ENCODE data around the gene TTC27.

The TTC27 gene

DNA sequence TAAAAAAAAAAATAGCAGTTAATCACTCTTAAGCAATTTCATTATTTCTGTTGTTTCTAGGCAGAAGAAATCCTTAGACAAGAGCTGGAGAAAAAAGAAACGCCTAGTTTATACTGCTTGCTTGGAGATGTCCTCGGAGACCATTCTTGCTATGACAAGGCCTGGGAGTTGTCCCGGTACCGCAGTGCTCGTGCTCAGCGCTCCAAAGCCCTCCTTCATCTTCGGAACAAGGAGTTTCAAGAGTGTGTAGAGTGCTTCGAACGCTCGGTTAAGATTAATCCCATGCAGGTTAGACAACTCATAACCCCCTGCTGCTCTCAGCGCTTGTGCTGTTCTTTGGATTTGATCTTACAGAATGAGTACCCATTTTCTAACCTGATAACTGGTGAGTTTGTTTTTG is 130.4 kb downstream of the TTC27 start:
- peak in 1 of 3 experiments; percentile 26 for DNase-seq

DNA sequence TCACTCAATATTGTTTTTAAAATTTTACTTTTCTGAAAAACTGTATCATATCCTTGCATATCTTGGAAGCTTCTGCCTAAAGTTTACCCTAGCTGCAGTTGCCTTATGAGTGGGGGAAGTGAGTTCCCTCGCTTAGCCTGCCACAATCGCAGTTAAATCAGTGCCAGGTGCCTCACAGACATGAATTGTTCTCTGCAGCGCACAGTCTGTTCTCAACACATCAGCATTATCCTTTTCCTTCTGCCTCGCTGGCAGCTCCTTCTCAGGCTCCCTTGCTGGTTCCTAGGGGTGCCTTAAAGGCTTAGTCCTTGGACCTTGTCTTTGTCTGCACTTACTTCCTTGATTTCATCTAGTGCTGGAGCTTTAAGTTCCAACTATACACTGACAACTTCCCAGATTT is 132.8 kb downstream of the TTC27 start:
- DNase-seq: no peak

DNA sequence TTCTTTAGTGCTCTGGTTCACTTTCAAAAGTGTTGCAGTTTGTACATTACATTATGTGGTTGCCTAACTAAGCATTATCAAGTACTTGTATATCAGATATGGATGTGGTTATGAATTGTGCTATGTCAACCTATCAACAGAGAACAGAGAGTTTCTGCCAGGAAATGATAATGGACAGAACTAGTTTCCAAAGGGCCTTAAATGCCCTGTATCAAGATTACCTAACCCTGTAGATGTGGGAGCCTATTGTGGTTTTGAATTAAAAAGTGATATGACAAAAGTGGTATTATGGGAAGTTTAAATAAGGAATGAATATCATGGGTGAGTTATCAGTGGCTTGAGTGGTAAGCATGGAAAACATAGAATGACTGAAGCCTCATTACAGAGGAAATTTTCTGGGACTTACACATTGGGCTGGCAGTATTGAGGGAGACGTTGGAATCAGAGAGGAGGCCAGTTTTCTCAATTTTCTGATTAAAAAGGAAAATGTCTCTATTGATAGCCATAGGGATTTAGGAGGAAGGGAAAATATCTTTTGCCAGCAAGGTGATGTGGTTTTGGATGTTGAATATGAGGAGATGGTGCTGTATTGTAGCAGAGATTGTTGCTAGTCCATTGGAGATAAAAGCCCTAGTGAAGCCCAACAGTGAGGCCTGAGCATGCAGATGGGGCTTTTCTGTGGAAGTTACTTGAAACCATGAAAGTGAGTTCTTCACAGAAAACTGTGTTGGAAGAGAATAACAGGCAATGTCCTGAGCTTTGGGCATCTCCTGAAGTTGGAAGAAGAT is 140.7 kb downstream of the TTC27 start:
- no peak for DNase-seq

DNA sequence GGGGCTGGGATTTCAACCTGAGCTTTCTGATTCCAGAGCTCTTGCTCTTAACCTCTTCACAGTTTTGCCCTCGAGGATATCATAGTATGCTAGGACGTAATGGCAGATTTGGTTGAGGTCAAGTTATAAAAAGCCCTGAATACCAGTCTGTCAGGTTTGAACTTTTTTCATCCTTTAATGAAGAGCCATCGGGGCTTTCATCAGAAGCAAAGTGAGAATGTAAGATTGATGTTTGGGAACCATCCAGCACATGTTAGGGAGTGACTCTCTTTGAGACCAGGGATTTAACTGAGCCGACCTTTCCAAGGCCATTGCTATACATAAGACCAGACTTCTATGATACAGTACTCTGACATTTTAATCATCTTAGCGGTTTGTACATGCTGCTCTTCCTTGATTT is 142.5 kb downstream of the TTC27 start:
- no peak for DNase-seq

DNA sequence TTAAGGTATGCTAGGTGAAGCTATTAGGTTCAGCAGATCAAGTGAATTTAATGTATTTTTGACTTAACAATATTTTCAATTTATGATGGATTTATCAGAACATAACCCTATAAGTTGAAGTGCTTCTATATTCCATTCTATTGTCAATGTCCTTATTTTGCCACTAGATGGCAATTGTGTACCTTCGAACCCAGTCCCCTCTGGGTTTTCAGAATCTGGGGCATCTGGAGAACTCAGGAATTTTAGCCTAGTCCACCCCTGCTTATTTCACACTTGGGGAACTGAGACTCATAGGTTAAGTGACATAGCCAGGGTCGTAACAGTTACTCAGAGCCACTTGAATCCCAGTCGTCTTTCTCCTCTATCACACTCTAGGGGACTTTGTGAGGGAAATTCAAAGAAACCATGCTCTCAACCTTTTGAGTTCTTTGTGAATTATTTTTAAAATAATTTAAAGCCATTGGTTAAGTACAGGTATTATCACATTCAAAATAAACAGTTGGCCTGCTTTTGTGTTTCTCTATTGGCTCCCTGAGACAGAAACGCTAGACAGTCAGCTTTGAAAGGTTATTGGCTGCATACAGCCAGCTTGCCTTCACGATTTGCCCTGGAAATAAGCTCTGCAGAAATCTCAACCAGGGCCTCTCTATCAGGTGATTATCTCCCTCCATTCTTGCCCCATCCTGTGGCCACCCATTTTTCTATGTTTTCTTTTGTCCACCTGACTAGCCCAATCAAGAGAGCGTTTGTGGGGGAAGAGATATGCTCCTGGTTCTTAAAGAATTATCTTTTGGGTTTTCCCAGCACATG is 145.0 kb downstream of the TTC27 start:
- peak; percentile 15 to 72 (median 48) for DNase-seq

DNA sequence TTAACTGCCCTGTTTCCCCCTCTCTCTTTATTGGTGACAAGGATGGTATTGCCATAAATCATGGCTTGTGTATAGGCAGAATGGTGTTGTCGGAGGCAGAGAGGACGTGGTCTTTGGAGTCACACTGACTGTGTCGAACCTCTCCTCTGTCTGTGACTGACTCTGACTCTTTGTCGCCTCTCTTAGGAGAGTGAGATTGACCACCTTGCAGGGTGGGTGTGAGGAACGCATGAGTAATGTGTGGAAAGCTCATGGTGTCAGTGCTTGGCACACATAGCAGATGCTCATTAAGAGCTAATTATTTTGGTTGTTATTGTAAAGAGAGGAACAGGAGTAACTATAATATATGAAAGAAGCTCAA is 145.6 kb downstream of the TTC27 start:
- DNase-seq: no peak

DNA sequence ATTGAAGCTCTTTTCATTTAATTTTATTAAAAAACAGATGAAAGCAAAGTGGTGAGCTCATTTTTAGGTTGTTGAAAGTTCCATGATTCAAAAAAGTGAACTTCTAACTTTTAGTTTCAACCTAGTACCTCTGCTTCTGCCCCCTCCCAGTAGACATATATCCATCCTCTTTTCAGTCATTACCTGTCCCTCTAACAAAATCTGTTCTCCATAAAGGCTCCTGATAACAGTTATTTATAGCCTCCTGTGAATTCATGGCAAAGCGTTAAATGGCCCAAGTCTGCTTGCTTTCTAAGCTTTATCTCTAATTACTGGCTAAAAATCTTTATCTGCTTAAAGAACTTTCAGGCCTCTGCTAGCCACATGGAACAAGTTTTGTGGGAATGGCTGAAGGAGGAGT is 148.1 kb downstream of the TTC27 start:
- DNase-seq: no peak

DNA sequence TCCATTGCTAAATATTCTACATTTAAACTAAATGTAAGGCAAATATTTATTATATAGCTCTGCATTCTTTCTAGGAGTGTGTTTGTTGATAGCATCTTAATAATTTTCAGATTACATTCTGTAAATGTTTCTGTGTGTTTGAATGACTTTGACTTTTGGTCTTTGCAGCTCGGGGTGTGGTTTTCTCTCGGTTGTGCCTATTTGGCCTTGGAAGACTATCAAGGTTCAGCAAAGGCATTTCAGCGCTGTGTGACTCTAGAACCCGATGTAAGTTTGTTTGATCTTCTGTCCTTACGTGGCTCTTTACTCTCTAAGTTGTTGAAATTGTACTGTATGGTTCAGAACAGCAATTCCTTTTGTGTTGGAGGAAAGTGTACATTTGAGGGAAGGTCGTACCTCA is 149.9 kb downstream of the TTC27 start:
- no peak for DNase-seq

DNA sequence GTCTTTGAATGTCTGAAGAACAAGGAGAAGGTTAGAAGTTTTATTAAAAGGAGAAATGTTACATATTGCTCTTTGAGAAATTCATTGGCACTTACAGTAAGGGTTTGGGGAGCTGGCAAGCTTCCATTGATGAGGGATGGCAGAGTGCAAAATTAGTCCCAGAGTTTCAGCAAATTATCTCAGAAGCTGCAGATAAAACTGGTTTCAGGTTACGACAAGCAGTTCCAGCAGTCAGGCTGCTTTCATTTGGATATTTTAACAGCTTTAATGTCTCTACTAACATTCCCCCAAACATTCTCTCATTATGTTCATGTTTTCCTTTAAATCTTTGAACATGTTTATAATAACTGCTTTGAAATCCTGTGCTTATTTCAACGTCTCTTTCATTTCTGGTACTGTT is 153.1 kb downstream of the TTC27 start:
- DNase-seq: no peak

DNA sequence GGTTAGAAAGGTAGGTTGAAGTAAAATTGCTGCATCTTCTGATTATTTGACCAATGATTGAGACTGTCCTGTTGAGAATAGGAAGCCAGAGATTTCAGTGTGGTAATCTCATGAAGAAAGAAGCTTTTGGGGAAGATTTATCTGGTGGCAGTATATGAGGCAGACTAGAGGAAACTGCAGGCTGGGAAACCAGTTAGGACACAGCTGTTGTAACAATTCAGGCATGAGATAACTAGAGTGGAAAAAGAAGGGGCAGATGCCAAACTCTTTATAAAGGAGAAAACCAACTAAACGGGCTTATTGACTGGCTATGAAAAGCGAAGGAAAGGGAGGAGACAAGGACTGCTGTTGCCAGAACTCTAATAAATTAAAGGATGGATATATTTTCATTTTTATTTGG is 155.6 kb downstream of the TTC27 start:
- no peak for DNase-seq

DNA sequence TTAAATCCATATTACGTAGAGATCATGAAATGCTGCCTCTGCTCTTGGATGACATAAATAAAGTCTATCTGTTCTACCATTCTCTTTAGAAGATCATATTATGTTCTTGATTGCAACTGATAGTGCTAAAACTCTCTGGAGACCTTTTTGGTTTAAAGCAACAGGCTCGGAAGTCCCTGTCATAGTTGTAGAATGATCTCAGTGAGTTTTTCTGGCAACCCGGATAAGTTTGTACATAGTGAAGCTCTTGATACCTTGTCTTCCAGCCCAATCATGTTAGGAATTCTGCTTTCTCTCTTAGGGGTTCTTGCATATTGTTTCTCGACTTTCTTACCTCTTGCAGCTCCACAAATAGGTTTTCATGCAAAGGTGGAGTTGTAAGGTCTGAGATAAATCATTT is 156.1 kb downstream of the TTC27 start:
- no peak for DNase-seq

DNA sequence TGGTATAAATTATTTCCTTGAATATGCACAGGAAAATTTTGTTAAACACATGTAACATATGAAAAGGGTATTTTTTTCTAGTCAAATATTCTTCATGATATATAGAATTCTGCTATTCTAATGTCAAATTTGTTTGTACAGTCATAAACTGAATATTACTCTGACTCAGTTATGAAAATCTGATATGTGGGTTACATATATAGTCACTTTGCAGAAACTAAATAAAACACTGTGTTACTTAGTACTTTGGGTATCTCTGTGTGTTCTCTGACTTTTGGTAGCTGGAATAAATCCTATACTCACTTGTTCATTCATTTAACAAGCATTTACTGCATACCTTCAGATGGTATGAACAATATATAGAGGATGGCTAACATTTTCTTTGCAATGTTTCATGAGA is 159.4 kb downstream of the TTC27 start:
- DNase-seq: no peak

DNA sequence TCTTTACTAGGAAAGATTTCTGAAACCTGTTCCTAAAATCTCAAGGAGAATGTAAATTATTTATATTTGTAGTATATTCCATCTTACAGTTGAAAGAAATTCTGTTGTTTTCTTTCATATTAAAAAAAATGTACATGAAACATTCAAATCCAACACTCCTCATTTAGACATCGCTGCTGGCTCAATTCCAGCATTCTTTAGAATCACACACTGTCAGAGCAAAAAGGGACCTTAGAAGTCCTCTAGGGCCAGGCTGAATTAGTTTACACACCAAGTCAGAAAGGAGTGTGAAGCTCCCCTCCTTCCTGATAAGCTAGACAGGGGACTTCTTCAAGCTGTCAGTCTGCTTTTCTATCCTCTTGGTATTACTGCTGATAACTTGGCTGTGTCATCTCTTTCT is 160.3 kb downstream of the TTC27 start:
- no peak for DNase-seq

DNA sequence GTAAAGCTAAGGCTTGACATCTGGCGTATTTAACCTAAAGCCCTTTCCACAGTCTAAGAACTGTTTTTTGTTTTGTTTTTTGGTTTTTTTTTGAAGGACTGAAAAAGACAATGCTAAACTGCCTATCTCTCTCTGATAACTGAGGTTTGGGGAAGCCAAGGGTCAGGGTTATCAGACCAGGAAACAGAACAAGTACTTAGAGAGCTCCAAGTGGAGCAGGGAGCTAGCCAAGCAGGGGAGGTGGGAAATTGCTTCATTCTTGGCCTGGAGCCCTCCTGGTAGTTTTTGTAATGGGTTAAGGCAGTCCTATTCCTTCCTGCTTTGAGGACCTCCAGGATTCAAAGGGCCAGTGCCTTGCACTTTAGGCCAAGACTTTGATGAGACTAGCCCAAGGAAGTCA is 164.6 kb downstream of the TTC27 start:
- DNase-seq: no peak

DNA sequence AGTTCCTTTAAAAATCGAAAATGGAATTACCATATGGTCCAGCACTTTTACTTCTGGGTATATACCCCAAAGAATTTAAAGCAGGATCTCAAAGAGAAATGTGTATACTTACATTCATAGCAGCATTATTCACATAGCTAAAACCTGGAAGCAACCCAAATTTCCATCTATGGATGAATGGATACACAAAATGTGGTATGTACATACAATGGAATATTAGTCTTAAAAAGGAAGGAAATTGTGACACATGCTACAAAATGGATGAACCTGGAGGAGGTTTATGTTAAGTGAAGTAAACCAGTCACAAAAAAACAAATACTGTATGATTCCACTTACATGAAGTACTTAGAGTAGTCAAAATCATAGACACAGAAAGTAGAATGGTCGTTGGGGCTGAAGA is 171.0 kb downstream of the TTC27 start:
- DNase-seq: no peak

DNA sequence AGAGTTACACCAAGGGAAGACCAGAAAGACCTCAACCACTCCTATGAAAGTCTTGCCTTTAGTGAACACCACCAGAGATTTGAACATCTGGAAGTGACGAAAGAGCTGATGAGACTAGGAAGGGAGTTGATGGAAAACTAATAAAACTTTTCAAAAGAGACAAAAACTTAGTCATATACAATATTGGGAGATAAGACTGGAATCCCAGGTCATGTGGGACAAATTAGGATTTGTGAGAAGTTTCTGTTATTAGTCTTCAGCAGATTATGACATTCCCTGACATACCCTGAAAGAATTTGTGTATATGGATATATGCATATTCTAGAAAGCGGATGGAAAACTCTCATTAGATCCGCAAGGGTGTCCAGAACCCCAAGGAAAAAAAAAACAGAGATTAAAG is 173.9 kb downstream of the TTC27 start:
- DNase-seq: no peak

DNA sequence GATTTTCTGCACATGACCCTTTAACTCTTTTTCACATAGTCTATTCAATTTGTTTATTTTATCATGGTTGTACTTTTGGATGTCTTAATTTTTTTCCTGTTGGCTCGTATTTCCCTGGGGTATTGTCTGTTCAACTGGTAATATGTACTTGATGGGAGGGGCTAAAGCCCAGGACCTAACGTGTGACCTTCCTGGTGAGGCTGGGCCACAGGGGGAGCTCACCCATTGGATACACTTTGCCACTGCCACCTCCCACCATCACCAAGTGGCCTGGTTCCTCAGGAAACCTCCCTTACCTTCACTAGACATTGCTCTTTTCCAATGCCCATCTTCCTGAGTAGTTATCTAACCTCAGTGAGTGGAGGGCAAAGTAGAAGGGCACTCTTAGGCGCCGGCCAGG is 175.0 kb downstream of the TTC27 start:
- DNase-seq: no peak

DNA sequence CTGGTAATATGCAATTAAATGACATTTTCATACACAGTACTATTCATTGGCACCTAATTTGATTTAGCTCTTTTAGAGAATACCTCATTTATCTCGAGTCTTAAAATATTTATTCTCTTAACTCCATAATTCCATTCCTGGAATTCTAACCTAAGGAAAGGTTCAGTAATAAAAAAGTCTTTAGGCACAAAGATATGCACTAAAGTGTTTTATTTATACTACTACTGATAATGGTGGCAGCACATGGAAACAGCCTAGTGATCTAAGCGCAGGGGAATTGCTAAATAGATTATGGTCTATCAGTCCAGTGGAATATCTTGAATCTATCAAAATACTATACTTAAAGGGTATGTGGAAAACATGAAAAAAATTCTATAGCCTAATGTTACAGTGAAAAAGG is 176.4 kb downstream of the TTC27 start:
- DNase-seq: no peak

DNA sequence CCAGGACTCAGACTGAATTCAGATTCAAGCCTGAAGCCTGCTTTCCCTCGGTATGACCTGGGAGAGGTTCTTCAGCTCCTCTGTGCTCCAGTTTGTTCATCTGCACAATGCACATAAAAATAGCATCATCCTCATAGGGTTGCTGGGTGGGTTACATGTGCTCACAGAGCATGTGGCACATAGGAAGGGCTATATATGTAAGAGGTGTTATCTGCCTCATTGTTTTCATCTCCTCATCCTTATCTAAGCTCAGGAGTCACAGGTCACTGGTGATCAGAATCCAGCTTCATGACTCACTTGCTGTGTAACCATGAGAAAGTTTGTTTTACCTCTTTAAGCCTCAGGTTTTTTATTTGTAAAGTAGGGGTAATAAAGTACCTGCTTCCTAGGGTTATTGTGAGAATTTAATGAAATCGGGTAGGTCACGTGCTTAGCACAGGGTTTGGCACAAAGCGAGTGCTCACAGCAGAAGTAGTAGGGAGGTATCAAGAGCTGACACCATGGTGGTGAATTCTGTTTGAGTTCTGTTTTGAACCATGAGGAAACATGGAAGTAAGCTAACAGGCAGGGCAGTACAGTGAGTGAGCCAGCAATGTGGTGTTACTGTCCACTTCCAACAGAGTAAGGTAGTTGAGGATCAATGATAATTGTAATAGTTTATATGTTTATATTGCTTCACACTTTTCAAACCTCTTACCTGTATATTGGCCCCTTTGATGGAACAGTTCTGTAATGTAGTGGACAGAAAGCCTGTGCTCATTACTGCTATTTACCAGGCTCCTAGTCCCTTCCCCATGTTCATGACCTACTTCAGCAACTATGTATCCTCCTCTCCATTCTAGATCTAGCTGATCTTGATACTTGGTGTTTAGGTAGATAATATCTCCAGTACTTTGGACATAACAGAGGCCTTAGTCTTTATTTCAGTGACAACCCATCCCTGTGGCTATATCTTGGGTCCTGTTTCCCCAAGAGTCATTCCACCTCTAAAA is 177.6 kb downstream of the TTC27 start:
- DNase-seq: no peak

DNA sequence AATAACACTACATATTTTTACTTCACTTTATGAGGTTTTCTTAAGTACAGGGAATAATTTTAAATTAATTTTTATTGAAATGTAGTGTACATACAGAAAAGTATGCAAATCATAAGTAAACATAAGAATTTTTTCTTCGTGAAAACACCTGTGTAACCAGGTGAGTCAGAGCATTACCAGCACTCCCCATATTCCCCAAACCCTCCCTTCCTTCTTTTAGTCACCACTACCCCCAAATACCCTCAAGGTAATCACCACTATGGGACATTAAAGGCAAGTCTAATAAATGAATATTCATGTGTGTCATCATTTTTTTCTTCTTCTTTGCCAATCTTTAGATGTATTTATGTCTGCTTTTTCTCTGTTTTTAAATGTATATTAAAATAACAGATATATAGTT is 179.0 kb downstream of the TTC27 start:
- DNase-seq: no peak

DNA sequence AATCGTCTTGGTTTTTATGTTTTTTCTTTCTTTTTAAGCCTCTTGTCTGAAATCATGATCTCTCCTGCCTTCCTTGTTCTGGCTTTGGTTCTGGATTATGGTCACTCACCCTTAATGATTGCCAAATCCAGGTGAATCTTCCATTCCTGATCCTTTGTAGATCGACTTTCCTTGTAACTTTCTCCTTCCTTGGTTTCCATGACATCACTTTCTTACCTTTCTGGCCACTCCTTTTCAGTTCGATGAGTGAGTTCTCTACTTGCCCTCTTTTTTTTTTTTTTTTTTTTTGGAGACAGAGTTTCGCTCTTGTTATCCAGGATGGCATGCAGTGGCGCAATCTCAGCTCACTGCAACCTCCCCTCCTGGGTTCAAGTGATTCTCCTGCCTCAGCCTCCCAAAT is 179.8 kb downstream of the TTC27 start:
- no peak for DNase-seq

DNA sequence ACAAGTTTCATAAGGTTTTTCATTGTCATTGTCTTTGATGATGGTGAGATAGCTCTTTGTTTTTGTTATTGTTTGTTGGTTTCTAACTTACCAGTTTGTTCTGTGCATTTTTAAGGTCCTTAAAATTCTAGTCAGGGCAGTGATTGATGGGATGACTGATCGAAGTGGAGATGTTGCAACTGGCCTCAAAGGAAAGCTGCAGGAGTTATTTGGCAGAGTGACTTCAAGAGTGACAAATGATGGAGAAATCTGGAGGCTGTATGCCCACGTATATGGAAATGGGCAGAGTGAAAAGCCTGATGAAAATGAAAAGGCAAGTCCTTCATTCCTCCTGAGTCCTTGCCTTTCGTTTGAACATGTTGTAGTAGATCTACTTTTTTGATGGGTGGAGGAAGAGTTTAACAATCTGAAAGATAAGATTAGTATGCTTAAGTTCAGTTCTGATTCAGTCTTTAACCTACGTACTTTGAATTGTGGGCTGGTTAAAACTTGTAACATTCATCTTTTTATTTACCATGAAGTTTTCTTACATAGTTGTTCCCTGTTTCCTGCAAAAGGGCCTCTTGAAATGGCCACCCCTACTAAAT is 183.2 kb downstream of the TTC27 start:
- DNase-seq: no peak

DNA sequence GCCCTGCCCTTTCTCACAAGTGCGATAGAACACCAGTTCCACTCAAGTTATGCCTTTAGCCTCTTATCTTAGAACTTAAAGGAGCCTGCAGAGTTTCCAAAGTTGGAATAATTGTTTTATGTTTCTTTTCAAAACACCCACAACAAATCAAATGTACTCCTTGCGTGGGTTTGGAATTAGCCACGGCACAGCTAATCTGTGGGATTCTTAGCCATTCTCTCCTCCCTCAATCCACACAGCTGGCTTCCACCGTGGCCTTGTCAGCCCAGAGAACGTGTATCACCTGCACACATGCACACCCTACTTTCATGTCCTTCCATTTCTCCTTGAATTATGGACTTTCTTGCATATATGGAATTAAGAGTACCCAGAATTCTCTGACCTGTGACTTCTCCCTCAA is 183.8 kb downstream of the TTC27 start:
- no peak for DNase-seq

Measured in NCI-H1417 (cell line).